SK-N-DZ (cell line): Measurements from ENCODE around the gene OR8D2.
"Not testable (repeated sequence)": the region's sequence is repeated elsewhere in the genome, so short reads cannot be mapped to it uniquely, and the experiment has no call there.

ENCODE experiments used
- DNase-seq: peaks from one replicate; pipeline ENCODE4 v3.0.0-alpha.2; 2015; ENCODE audit warnings: low spot score

OR8D2 gene

GRCh38 chr11:124294687-124295086 lies 25.3 kb downstream of the OR8D2 start:
- no peak for DNase-seq

GRCh38 chr11:124285610-124286344 lies 34.2 kb downstream of the OR8D2 start:
- DNase-seq, result no peak

DNA sequence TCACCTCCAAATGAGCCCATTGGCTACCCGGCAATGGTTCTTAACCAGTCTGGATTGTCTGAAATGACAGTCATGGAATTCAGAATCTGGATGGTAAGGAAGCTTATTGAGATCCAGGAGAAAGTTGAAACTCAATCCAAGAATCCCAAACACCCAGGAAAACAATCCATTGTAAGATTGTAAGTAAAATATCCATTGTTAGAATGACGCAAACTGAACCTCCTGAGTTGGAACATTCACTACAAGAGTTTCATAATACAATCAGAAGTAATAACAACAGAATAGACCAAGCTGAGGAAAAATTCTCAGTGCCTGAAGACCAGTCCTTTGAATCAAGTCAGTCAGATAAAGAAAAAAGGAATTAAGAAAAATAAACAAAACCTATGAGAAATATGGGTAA lies 41.7 kb downstream of the OR8D2 start:
- DNase-seq, result no peak

- DNase-seq, result no peak
Measured at GRCh38 chr11:124277804-124278203, 42.2 kb downstream of the OR8D2 start.

DNA sequence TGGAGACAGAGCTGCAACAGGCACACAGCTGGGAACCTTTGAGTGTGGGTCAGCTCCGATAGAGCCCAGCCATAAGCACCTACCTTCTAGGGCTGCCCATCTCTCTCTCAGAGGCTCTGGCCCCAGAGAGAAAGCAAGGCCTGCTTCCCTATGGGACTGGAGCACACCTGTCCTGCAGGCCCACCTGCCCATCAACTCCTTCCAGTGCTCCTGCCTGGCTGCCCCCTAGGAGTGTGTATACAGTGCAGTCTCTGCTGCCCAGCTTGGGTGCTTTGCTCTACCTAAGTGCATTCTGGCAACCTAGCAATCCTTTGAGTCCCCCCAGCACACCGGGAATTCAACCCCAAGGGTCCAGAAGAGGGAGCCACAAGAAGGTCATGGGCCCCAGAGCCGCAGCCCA lies 42.8 kb downstream of the OR8D2 start:
- no peak for DNase-seq

DNA sequence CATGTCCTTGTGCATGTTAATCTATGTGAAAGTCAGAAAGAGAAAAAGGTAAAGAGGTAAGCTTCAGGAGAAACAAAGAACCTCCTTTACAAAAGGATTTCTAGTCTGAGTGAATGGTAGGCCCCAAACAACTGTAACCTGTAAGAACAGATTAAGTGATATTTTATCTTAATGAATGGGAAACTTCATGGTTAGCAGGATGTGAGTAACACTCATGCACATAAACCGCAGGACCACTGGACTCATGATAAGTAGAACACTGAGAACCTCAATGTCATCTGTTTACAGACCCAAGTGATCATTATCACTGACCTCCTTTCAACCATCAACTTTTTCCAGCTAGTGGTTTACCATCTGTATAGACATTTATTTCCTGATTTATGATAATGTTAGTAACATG lies 43.9 kb downstream of the OR8D2 start:
- DNase-seq, result no peak

GRCh38 chr11:124274000-124274399 lies 46.0 kb downstream of the OR8D2 start:
- no peak for DNase-seq

GRCh38 chr11:124270886-124271285 lies 49.1 kb downstream of the OR8D2 start:
- not testable (repeated sequence) for DNase-seq
